K562 (cell line): Measurements from ENCODE around the gene NAA38. TPM values are rescaled to one million over a fixed set of nuclear protein-coding genes. Genes with fewer than 3 reads are reported as not detected.

Experiments
- AFF4 ChIP-seq: sonication (generic); formaldehyde crosslinking; IDR thresholded peaks from 2 replicates; pipeline ENCODE4 v1.8.0; 2023; ENCODE audit warnings: mild to moderate bottlenecking, missing genetic modification reagents
- ARNT ChIP-seq, 2 experiments: fragments of 450-650 bp; IDR thresholded peaks; 2 replicates each; pipeline ENCODE4 v1.6.1; 2016; ENCODE audit warnings: mild to moderate bottlenecking in 1 of 2
- CREB5 ChIP-seq: fragments of 250-450 bp; sonication (Bioruptor Pico); IDR thresholded peaks from 2 replicates; pipeline ENCODE4 v1.5.0; 2020; ENCODE audit warnings: mild to moderate bottlenecking
- KDM5B ChIP-seq: fragments of 200-600 bp; sonication (generic); IDR thresholded peaks from 2 replicates; pipeline ENCODE4 v1.6.1; 2012; ENCODE audit warnings: low read depth, mild to moderate bottlenecking, moderate library complexity, low read length, control low read depth, inconsistent platforms; ENCODE audit not compliant: insufficient replicate concordance
- KHSRP ChIP-seq: fragments of 450-650 bp; IDR thresholded peaks from 2 replicates; pipeline ENCODE4 v1.6.1; 2017
- MCM3 ChIP-seq: fragments of 450-650 bp; IDR thresholded peaks from 2 replicates; pipeline ENCODE4 v1.6.1; 2016
- PCBP1 ChIP-seq: fragments of 200-400 bp; formaldehyde crosslinking; IDR thresholded peaks from 2 replicates; pipeline ENCODE4 v1.6.1; 2018; ENCODE audit warnings: mild to moderate bottlenecking, low read depth, low read length; ENCODE audit not compliant: poor library complexity, severe bottlenecking
- PTTG1 ChIP-seq: fragments of 450-650 bp; IDR thresholded peaks from 2 replicates; pipeline ENCODE4 v1.6.1; 2016; ENCODE audit warnings: low read depth, mild to moderate bottlenecking, missing genetic modification characterization, missing compliant biosample characterization
- TSHZ1 ChIP-seq: fragments of 250-450 bp; sonication (Bioruptor Pico); IDR thresholded peaks from 2 replicates; pipeline ENCODE4 v1.4.0; 2020; ENCODE audit warnings: mild to moderate bottlenecking, moderate library complexity
- polyA plus RNA-seq, 8 experiments: library from polyadenylated mRNA; depleted of rRNA in 4 of 8; stranded (reverse) in 5 of 8; unstranded in 3 of 8; fragments of >200 nt; fragmentation: Nextera tagmentation in 2 of 8; fragmentation: Illumina TruSeq in 1 of 8; extraction: Ambion mirVana in 2 of 8; extraction: Trizol in 1 of 8; gene quantifications; 2 replicates each; pipeline versions ENCODE4 v1.2.1 to v1.2.3, GENCODE V29; 2011 to 2014; ENCODE audit warnings: inconsistent platforms in 1 of 8, missing spikeins in 1 of 8
- total RNA-seq, 7 experiments: library from RNA; depleted of rRNA in 6 of 7; stranded (reverse); fragments of >200 nt in 6 of 7; fragmentation: Illumina TruSeq in 2 of 7; extraction: Trizol in 2 of 7; gene quantifications; 2 replicates each; pipeline versions ENCODE4 v1.2.1 to v1.2.3, GENCODE V29; 2011 to 2021; ENCODE audit warnings: low replicate concordance in 1 of 7
- TF ChIP-seq, protein P1 (sequence below): fragments of 450-650 bp; IDR thresholded peaks from 2 replicates; pipeline ENCODE4 v1.6.1; 2018; ENCODE audit not compliant: partially characterized antibody
- TF ChIP-seq, protein P2 (sequence below): sonication (generic); formaldehyde crosslinking; IDR thresholded peaks from 2 replicates; pipeline ENCODE4 v1.8.0; 2022; ENCODE audit warnings: mild to moderate bottlenecking, missing genetic modification reagents

The NAA38 gene
- total and polyA plus RNA-seq, 9 of the 15 experiments (the other 6 are each of a cell fraction or from before 2014, with no cell fraction given): 16.4 to 99.8 (median 57.3) TPM

DNA sequence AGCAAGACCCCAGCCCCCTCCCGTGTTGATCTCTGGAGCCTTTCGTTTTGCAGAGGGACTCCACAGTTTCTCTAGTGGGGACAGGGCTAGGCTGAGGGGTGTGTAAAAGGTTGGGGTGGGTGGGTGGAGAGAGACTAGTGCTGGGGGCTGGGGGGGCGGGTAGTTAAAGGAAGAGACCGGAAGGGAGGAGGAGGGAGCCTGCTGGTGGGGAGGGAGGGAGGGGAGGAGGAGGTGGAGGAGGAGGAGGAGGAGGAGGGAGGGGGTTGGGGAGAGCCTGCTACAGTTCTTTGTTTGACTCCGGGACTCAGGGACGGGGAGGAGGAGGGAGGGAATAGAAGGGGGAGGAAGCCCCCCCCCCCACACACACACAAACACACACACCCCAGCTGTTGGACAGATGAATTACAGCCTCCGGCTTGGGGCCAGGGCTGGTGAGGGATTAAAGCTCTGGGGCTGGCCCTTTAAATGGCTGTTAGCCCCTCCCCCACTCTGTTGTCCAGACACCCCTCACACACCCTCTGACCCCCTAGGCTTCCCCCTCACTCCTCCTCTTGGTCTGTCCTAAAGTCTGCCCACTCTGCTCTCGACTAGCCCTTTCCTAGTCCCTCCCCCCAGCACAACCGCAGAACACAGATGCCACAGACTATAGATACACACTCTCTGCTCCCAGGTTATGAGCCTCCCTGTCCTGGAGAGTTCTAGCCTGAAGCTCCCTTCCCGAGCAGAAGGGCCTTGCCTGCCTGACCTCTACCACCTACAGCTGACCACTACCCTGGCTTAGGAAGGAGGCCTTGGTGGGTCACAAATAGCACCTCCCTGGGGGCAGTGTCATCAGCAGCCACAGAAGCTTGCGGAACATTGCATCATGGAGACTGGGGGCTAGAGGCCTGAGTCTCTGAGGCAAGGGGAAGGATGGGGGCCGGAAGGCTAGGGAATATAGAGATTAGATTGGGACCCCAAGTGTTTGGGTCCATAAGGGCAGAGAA, 19.0 kb downstream of the NAA38 start (continued):
- TF ChIP-seq KDM5B (peak; percentile 36), AFF4 (CRISPR knock-in tag) (no peak), ARNT (IDR thresholded peaks at IDR 0.05) (0 out of 4 replicates have a peak, but pooled peaks of 1 of the 2 experiments have one; percentile 51), PTTG1 (no peak), KHSRP (no peak), CREB5 (CRISPR knock-in tag) (no peak), PCBP1 (no peak), MCM3 (no peak), TSHZ1 (CRISPR knock-in tag) (no peak)
- TF ChIP-seq, protein P1, sequence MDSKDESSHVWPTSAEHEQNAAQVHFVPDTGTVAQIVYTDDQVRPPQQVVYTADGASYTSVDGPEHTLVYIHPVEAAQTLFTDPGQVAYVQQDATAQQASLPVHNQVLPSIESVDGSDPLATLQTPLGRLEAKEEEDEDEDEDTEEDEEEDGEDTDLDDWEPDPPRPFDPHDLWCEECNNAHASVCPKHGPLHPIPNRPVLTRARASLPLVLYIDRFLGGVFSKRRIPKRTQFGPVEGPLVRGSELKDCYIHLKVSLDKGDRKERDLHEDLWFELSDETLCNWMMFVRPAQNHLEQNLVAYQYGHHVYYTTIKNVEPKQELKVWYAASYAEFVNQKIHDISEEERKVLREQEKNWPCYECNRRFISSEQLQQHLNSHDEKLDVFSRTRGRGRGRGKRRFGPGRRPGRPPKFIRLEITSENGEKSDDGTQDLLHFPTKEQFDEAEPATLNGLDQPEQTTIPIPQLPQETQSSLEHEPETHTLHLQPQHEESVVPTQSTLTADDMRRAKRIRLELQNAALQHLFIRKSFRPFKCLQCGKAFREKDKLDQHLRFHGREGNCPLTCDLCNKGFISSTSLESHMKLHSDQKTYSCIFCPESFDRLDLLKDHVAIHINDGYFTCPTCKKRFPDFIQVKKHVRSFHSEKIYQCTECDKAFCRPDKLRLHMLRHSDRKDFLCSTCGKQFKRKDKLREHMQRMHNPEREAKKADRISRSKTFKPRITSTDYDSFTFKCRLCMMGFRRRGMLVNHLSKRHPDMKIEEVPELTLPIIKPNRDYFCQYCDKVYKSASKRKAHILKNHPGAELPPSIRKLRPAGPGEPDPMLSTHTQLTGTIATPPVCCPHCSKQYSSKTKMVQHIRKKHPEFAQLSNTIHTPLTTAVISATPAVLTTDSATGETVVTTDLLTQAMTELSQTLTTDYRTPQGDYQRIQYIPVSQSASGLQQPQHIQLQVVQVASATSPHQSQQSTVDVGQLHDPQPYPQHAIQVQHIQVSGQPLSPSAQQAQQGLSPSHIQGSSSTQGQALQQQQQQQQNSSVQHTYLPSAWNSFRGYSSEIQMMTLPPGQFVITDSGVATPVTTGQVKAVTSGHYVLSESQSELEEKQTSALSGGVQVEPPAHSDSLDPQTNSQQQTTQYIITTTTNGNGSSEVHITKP: peak; percentile 92
- TF ChIP-seq, protein P2, sequence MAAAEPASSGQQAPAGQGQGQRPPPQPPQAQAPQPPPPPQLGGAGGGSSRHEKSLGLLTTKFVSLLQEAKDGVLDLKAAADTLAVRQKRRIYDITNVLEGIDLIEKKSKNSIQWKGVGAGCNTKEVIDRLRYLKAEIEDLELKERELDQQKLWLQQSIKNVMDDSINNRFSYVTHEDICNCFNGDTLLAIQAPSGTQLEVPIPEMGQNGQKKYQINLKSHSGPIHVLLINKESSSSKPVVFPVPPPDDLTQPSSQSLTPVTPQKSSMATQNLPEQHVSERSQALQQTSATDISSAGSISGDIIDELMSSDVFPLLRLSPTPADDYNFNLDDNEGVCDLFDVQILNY (CRISPR knock-in tag): no peak
